ENCODE measurements around the gene KCP.

GRCh38 chr7:128844777-128845311, 65.7 kb downstream of the KCP start:
- no peak for TF ChIP-seq BHLHE40 (IDR thresholded peaks at IDR 0.05; ENCODE audit: borderline replicate concordance)
- no peak for TF ChIP-seq ZNF384 (IDR thresholded peaks at IDR 0.05)
- TF ChIP-seq FOXK2 (IDR thresholded peaks at IDR 0.05), result no peak
- no peak for TF ChIP-seq SUZ12 (IDR thresholded peaks at IDR 0.05)
- no peak for TF ChIP-seq FOXA1 (IDR thresholded peaks at IDR 0.05)
- no peak for TF ChIP-seq FOXM1 (IDR thresholded peaks at IDR 0.05; ENCODE audit: borderline replicate concordance)
